Right lobe of liver (tissue), 4 donors: ENCODE data around the gene MRPL45.

Experiments
- POLR2A ChIP-seq: fragments of 450-650 bp; IDR thresholded peaks from one replicate; pipeline ENCODE4 v1.6.1; 2017; ENCODE audit warnings: antibody characterized with exemption, mild to moderate bottlenecking
- TF ChIP-seq, protein P1 (sequence below), 4 donors: fragments of 200-600 bp in 3 of 4; fragments of 450-650 bp in 1 of 4; IDR thresholded peaks; one replicate each; pipeline versions ENCODE4 v1.5.1 to v1.8.0; 2016 to 2022; ENCODE audit warnings: antibody characterized with exemption in 4 of 4, mild to moderate bottlenecking in 2 of 4
- donor health status: DM: no; HTN: no; CAD: no.
- donor health status: DM: no; HTN: no; CAD: no.
- donor health status: DM: no; HTN: yes; CAD: no.

DNA sequence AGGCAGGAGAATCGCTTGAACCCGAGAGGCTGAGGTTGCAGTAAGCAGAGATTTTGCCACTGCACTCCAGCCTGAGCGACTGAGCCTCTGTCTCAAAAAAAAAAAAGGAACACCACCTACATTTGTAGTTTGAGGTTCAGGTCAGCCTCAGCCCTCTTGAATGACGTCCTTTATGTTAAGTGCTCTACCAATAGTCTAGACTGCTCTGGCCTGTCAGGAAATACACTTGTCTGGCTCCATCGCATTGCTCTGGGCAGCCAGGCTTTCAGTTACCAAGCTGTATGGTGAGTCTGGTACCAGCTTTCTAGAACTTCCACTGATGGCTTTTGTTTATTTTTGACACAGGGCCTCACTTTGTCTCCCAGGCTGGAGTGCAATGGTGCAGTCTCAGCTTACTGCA is 66.0 kb downstream of the MRPL45 start:
- TF ChIP-seq, protein P1, sequence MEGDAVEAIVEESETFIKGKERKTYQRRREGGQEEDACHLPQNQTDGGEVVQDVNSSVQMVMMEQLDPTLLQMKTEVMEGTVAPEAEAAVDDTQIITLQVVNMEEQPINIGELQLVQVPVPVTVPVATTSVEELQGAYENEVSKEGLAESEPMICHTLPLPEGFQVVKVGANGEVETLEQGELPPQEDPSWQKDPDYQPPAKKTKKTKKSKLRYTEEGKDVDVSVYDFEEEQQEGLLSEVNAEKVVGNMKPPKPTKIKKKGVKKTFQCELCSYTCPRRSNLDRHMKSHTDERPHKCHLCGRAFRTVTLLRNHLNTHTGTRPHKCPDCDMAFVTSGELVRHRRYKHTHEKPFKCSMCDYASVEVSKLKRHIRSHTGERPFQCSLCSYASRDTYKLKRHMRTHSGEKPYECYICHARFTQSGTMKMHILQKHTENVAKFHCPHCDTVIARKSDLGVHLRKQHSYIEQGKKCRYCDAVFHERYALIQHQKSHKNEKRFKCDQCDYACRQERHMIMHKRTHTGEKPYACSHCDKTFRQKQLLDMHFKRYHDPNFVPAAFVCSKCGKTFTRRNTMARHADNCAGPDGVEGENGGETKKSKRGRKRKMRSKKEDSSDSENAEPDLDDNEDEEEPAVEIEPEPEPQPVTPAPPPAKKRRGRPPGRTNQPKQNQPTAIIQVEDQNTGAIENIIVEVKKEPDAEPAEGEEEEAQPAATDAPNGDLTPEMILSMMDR (IDR thresholded peaks at IDR 0.05): no peak
- TF ChIP-seq POLR2A: no peak
